GM21367 (cell line): ENCODE data around the gene PATJ.
A peak's percentile ranks its signal among the peaks of the same experiment; 100 is the strongest.
"Not testable (repeated sequence)": the region's sequence is repeated elsewhere in the genome, so short reads cannot be mapped to it uniquely, and the experiment has no call there.

Experiments
- ATAC-seq: cut with Tn5 transposase; IDR thresholded peaks from one replicate; pipeline ENCODE4 v1.9.1; 2021; ENCODE audit not compliant: unreplicated experiment

PATJ gene

DNA sequence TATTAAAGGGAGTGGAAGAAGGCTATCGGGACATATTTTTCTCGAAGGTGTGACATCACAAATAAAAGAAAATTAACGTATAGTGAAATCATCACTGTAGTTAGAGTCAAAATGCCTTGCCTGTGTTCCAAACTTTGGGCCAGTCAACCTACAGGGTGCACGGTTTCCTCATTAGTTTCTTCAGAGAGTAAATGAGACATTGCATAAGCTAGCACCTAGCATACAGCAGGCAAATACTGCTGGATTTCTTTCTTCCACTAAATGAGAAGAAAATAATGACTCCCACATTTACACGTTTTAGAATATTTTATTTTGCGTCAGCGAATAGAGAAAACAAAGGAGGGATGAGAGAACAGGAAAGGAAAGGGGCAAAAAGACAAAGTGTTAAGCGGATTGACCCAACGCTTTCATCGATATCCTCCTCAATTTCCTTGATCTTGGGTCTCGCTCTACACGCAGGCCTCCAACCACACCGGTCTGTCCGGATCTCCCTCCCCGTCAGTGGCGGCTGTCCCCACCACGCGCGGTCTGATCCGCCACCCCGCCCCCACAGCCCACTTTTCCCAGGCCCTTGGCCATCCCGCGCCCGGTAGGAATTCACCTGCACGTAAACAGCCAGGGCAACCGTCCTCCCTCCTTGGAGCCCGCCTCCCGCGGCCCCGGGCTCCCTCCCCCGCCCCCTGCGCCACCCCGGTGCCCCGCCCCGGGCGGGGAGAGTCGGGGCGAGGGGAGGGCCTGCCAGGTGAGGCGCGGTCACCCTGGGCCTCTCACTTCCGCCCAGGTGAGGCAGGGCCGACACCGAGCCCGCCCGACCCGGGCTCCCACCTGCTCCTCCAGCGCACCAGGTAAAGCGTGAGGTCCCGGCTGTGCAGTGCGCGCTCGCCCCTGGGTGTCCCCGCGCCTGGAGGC is at the start of gene PATJ:
Gene PATJ, plus strand, starts transcription at position 770 of the 909 bp plus-strand sequence. CDS start 20,413 bp downstream, outside the sequence.
- peak; percentile 80 for ATAC-seq

GRCh38 chr1:61699911-61700851 is 42.1 kb upstream of the PATJ start:
- no peak for ATAC-seq

- no peak for ATAC-seq
Measured at GRCh38 chr1:61708953-61709907, 33.0 kb upstream of the PATJ start.

GRCh38 chr1:61709908-61710289 is 32.4 kb upstream of the PATJ start:
- ATAC-seq = no peak

- ATAC-seq = not testable (repeated sequence)
Measured at GRCh38 chr1:61711257-61711656, 31.0 kb upstream of the PATJ start.

- no peak for ATAC-seq
Measured at GRCh38 chr1:61711969-61712368, 30.3 kb upstream of the PATJ start.

DNA sequence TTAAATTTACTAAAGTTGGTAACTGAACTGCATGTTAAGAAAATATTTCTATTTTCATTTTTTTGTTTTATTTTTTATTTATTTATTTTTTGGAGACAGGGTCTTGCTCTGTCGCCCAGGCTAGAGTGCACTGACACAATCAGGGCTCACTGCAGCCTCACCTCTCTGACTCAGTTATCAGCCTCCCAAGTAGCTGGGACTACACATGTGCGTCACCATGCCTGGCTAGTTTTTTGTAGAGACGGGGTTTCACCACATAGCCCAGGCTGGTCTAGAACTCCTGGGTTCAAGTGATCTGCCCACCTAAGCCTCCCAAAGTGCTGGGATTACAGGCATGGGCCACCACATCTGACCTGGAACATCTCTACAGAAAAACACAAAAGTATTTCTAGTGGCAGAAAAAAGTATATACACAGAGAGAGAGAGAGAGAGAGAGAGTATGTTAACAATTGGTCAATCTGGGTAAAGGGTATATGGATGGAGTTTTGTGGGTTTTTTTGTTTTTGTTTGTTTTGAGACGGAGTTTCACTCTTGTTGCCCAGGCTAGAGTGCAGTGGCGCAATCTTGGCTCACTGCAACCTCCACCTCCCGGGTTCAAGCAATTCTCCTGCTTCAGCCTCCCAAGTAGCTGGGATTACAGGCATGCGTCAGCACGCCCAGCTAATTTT is 23.1 kb upstream of the PATJ start:
- not testable (repeated sequence) for ATAC-seq

- ATAC-seq = no peak
Measured at GRCh38 chr1:61724506-61724812, 17.8 kb upstream of the PATJ start.

DNA sequence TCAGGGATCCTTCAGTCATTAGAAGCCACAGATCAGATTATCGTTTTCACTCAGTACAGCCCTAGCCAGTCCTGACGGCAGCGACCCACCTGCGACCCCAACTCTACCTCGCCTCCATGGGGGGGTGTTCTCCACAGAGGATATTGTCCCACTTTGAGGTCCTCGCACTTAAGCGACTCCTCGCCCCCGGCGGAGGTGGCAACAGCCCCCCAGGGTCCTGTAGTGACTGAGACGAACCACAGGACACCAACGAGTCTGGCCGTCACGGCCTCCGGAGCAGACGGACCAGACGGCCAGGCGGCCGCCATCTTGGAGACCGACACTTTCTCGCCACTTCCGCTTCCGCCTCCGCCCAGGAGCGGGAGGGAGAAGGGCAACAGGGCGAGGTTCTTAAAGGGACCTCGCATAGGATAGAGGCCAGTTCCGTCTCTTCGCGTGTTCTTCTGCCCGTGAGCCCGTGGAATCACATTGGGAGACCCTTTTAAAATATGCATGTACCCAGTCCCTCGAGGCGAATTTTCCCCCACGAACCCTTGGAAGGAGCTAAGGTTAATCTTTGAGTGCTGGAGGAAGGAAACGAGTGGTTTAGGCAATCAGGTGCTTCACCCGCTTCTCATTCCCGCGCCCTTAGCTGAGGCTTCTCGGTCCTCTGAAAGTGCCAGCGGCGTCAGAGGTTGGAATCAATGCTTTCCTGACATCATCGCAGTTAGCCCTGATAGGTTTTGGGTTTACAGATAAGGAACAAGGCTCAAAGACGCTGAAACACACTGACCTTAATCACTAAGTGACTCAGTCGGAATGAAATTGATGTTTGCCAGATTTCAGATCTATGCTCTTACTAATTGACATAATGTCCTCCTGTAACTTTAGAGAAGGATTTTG is 17.2 kb upstream of the PATJ start, which contains the start of gene TM2D1:
Gene TM2D1, minus strand, starts transcription at position 329 of the 882 bp plus-strand sequence. Its CDS starts 21 bp downstream, at position 308.
- peak; percentile 100 for ATAC-seq

DNA sequence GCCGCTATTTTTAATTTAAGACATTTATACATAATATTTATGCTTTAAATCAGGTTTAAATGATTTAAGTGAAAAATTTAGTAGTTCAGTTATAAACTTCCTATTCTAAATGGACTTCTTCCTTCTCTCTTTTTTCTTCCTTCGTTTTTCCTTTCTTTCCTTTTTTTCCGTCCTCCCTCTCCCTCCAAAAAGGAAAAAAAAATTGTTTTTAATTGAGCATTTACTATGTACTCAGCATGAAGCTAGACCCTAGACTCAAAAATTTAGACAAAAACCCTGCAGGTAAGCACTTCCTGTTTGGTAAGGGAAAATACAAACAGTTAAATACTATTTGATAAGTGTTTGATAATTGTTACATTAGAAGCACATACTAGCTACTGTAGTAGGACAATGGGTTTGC is 14.7 kb upstream of the PATJ start:
- ATAC-seq = no peak

DNA sequence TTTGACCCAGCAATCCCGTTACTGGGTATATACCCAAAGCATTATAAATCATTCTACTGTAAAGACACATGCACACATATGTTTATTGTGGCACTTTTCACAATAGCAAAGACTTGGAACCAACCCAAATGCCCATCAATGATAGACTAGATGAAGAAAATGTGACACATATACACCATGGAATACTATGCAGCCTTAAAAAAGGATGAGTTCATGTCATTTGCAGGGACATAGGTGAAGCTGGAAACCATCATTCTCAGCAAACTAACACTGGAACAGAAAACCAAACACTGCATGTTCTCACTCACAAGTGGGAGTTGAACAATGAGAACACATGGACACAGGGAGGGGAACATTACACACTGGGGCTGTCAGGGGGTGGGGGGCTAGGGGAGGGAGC is 11.6 kb upstream of the PATJ start:
- not testable (repeated sequence) for ATAC-seq

DNA sequence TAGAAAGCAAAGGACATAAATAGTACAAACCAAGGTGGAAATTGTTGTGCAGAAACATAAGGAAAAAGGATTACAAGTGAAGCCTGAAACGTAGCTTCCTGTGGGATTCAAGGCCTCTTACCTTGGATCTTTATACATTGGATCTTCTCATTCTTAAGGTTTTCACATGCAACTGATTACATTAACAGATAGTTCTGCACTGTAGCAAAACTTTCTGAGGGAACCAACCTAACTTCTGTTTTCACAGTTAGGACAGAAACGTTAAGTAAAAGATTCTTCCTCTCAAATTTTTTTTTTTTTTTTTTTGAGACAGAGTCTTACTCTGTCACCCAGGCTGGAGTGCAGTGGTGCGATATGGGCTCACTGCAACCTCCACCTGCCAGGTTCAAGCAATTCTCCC is 9.6 kb upstream of the PATJ start:
- ATAC-seq = no peak

GRCh38 chr1:61740751-61741700 is 1.3 kb upstream of the PATJ start:
- ATAC-seq = no peak

GRCh38 chr1:61742620-61743430 is 545 bp downstream of the PATJ start:
- peak; percentile 48 for ATAC-seq

DNA sequence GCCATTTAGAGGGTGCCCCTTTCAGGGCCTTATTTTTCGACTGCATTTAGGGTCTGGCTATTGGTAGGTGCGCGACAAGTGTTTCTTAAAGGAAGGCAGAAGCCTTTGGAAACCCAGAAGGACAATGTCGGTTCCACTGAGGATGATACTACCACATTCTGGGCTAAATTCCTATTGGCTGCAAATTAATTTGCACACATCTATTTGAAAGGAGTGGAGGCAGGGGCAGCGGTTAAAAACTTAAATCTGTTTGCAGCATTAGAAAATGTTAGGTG is 1.1 kb downstream of the PATJ start:
- ATAC-seq = no peak

- no peak for ATAC-seq
Measured at GRCh38 chr1:61743716-61744580, 1.7 kb downstream of the PATJ start.
